Measurements from ENCODE around the gene CUEDC2.

- TF ChIP-seq POLR2AphosphoS5 (IDR thresholded peaks at IDR 0.05) (peak; percentile 83 to 88 (median 85)), CTCF (IDR thresholded peaks at IDR 0.05 in 8 of 11, conservative IDR thresholded peaks at IDR 0.05 in 3 of 11) (peak in 4 of 11 experiments; percentile 15 to 26 (median 16)), POLR2A (IDR thresholded peaks at IDR 0.05) (no peak)
Observed at GRCh38 chr10:102420714-102421506, 11.5 kb downstream of the CUEDC2 start, which contains the start of gene FBXL15.

Data from spleen (tissue), 7 donors.